ENCODE measurements around the gene MAGI2.

- no peak for TF ChIP-seq POLR2A (IDR thresholded peaks at IDR 0.05; ENCODE audit: borderline replicate concordance, extremely low read depth, insufficient read depth, insufficient read length)
- TF ChIP-seq SP1 (IDR thresholded peaks at IDR 0.05; ENCODE audit: low read depth) = no peak
- TF ChIP-seq CTCF (IDR thresholded peaks at IDR 0.05 in 2 of 3, conservative IDR thresholded peaks at IDR 0.05 in 1 of 3; ENCODE audit: borderline replicate concordance in 1 of 3, insufficient read depth in 1 of 3, low read depth in 2 of 3, low read length in 2 of 3) = no peak
- no peak for TF ChIP-seq ZFX (IDR thresholded peaks at IDR 0.05)
Observed at GRCh38 chr7:78074713-78075112, 1378.8 kb downstream of the MAGI2 start.
